ENCODE results near the gene ZDHHC11.

The ZDHHC11 gene

DNA sequence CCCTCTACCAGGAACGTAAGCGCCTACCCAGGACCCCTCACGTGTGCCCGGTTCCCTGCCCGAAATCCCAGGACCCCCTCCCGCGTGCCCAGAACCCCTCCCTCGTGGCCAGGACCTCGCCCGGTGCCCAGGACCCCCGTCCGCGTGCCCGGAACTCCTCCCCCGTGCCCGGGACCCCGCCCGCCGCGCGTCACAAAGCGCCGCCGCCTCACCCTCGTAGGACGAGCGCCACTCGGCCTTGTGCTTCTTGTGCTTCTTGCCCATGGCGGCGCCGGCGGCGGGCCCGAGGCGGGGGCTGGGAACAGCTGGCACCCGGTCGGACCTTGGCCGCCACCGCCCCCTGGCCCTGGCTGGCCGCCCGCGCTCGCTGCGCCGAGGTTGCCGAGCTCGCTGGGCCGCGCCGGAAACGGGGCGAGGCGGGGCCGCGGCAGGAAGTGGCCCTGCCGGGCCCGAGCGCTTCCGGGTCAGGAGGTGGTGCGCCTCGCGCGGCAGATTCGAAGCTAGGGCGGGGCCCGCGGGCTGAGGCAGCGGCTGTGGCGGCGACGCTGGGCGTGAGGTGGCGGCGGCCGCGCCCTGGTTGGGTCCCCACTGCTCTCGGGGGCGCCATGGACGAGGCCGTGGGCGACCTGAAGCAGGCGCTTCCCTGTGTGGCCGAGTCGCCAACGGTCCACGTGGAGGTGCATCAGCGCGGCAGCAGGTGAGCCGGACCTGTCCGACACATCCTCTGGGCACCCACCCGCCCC, 41.8 kb upstream of the ZDHHC11 start, which contains the start of the genes BRD9 and TRIP13:
TSS of gene BRD9 (minus strand) at position 408 of the 743 bp plus-strand sequence. CDS start at position 264, 144 bp downstream.
TSS of gene TRIP13 (plus strand) at position 491 of the 743 bp plus-strand sequence. CDS start at position 606, 115 bp downstream.
- H3K4me1 ChIP-seq (ENCODE audit: control insufficient read depth, low read length), result peaks cover 24% of the 10 kb centered on the region
- H3K27ac ChIP-seq (ENCODE audit: low read depth, low read length), result peak within 1 kb of the TSS; percentile 52
- TF ChIP-seq EZH2phosphoT487 (IDR thresholded peaks at IDR 0.05; ENCODE audit: borderline replicate concordance, low read length), result no peak
- TF ChIP-seq, protein P1, sequence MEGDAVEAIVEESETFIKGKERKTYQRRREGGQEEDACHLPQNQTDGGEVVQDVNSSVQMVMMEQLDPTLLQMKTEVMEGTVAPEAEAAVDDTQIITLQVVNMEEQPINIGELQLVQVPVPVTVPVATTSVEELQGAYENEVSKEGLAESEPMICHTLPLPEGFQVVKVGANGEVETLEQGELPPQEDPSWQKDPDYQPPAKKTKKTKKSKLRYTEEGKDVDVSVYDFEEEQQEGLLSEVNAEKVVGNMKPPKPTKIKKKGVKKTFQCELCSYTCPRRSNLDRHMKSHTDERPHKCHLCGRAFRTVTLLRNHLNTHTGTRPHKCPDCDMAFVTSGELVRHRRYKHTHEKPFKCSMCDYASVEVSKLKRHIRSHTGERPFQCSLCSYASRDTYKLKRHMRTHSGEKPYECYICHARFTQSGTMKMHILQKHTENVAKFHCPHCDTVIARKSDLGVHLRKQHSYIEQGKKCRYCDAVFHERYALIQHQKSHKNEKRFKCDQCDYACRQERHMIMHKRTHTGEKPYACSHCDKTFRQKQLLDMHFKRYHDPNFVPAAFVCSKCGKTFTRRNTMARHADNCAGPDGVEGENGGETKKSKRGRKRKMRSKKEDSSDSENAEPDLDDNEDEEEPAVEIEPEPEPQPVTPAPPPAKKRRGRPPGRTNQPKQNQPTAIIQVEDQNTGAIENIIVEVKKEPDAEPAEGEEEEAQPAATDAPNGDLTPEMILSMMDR (IDR thresholded peaks at IDR 0.05; ENCODE audit: low read depth, low read length, poor library complexity, severe bottlenecking), result no peak
- peaks cover 83% of the 10 kb centered on the region for H3K36me3 ChIP-seq (ENCODE audit: control insufficient read depth, low read length)
- H3K4me3 ChIP-seq (ENCODE audit: low read length), result peak within 1 kb of the TSS; percentile 95
- no peaks in the 10 kb centered on the region for H3F3A ChIP-seq (ENCODE audit: control insufficient read depth, insufficient read depth)
- no peaks in the 10 kb centered on the region for H3K27me3 ChIP-seq (ENCODE audit: control insufficient read depth, low read length)
- H3K9me3 ChIP-seq (ENCODE audit: control insufficient read depth, insufficient read depth, low read length), result no peaks in the 10 kb centered on the region
- no peaks in the 10 kb centered on the region for H4K20me1 ChIP-seq (ENCODE audit: control insufficient read depth, insufficient read depth, low read depth, low read length)
- peak within 1 kb of the TSS; percentile 80 for H3K4me2 ChIP-seq (ENCODE audit: low read length)
- no peaks in the 10 kb centered on the region for H3K9me2 ChIP-seq (replicated peaks; ENCODE audit: control insufficient read depth, low read length)
- peaks cover 94% of the 10 kb centered on the region for H3K79me2 ChIP-seq (ENCODE audit: control insufficient read depth, low read length)

GRCh38 chr5:891837-892393, 41.1 kb upstream of the ZDHHC11 start:
- Histone ChIP-seq H3K4me1 (ENCODE audit: control insufficient read depth, low read length) (peaks cover 24% of the 10 kb centered on the region), H3K27ac (ENCODE audit: low read depth, low read length) (peak overlapping the region; percentile 52), H3K4me3 (ENCODE audit: low read length) (peak overlapping the region; percentile 95), H3K36me3 (ENCODE audit: control insufficient read depth, low read length) (peaks cover 88% of the 10 kb centered on the region), H3K9me3 (ENCODE audit: control insufficient read depth, insufficient read depth, low read length) (no peaks in the 10 kb centered on the region), H4K20me1 (ENCODE audit: control insufficient read depth, insufficient read depth, low read depth, low read length) (no peaks in the 10 kb centered on the region), H3K79me2 (ENCODE audit: control insufficient read depth, low read length) (peaks cover 100% of the 10 kb centered on the region), H3F3A (ENCODE audit: control insufficient read depth, insufficient read depth) (no peaks in the 10 kb centered on the region), H3K27me3 (ENCODE audit: control insufficient read depth, low read length) (no peaks in the 10 kb centered on the region), H3K4me2 (ENCODE audit: low read length) (peak overlapping the region; percentile 80), H3K9me2 (replicated peaks; ENCODE audit: control insufficient read depth, low read length) (no peaks in the 10 kb centered on the region)
- TF ChIP-seq, protein P1 (IDR thresholded peaks at IDR 0.05; ENCODE audit: low read depth, low read length, poor library complexity, severe bottlenecking), result no peak
- TF ChIP-seq EZH2phosphoT487 (IDR thresholded peaks at IDR 0.05; ENCODE audit: borderline replicate concordance, low read length), result no peak

GRCh38 chr5:891117-891836, 40.5 kb upstream of the ZDHHC11 start:
- H3K9me2 ChIP-seq (replicated peaks; ENCODE audit: control insufficient read depth, low read length), result no peaks in the 10 kb centered on the region
- no peaks in the 10 kb centered on the region for H3K27me3 ChIP-seq (ENCODE audit: control insufficient read depth, low read length)
- H3K4me2 ChIP-seq (ENCODE audit: low read length), result peak overlapping the region; percentile 80
- peaks cover 100% of the 10 kb centered on the region for H3K79me2 ChIP-seq (ENCODE audit: control insufficient read depth, low read length)
- no peaks in the 10 kb centered on the region for H3K9me3 ChIP-seq (ENCODE audit: control insufficient read depth, insufficient read depth, low read length)
- H3K4me1 ChIP-seq (ENCODE audit: control insufficient read depth, low read length), result peaks cover 24% of the 10 kb centered on the region
- H3K36me3 ChIP-seq (ENCODE audit: control insufficient read depth, low read length), result peaks cover 88% of the 10 kb centered on the region
- no peaks in the 10 kb centered on the region for H4K20me1 ChIP-seq (ENCODE audit: control insufficient read depth, insufficient read depth, low read depth, low read length)
- TF ChIP-seq, protein P1 (IDR thresholded peaks at IDR 0.05; ENCODE audit: low read depth, low read length, poor library complexity, severe bottlenecking), result no peak
- no peak for TF ChIP-seq EZH2phosphoT487 (IDR thresholded peaks at IDR 0.05; ENCODE audit: borderline replicate concordance, low read length)
- H3F3A ChIP-seq (ENCODE audit: control insufficient read depth, insufficient read depth), result no peaks in the 10 kb centered on the region
- H3K4me3 ChIP-seq (ENCODE audit: low read length), result peak overlapping the region; percentile 95
- H3K27ac ChIP-seq (ENCODE audit: low read depth, low read length), result no peak overlapping the region

Measured in DOHH2 (cell line).